GM19099 (cell line): ENCODE measurements around the gene MEGF10.

Source experiments
- POLR2A ChIP-seq: IDR thresholded peaks from 3 replicates; pipeline ENCODE4 v1.6.1; 2011; ENCODE audit warnings: low read depth; ENCODE audit not compliant: insufficient read length; ENCODE audit errors: extremely low read depth

Gene MEGF10

GRCh38 chr5:127342364-127342763 is 51.8 kb downstream of the MEGF10 start:
- TF ChIP-seq POLR2A, result no peak

GRCh38 chr5:127343313-127343712 is 52.7 kb downstream of the MEGF10 start:
- no peak for TF ChIP-seq POLR2A

- no peak for TF ChIP-seq POLR2A
Observed at GRCh38 chr5:127343866-127344265, 53.3 kb downstream of the MEGF10 start.

GRCh38 chr5:127344931-127345330 is 54.3 kb downstream of the MEGF10 start:
- no peak for TF ChIP-seq POLR2A

- TF ChIP-seq POLR2A, result no peak
Observed at GRCh38 chr5:127351418-127351817, 60.8 kb downstream of the MEGF10 start.

- no peak for TF ChIP-seq POLR2A
Observed at GRCh38 chr5:127352068-127352467, 61.5 kb downstream of the MEGF10 start.

GRCh38 chr5:127353327-127353726 is 62.7 kb downstream of the MEGF10 start:
- no peak for TF ChIP-seq POLR2A

GRCh38 chr5:127353796-127354195 is 63.2 kb downstream of the MEGF10 start:
- TF ChIP-seq POLR2A, result no peak

- TF ChIP-seq POLR2A, result no peak
Observed at GRCh38 chr5:127355337-127355736, 64.7 kb downstream of the MEGF10 start.

- no peak for TF ChIP-seq POLR2A
Observed at GRCh38 chr5:127358284-127358683, 67.7 kb downstream of the MEGF10 start.

GRCh38 chr5:127358740-127359139 is 68.1 kb downstream of the MEGF10 start:
- no peak for TF ChIP-seq POLR2A

- no peak for TF ChIP-seq POLR2A
Observed at GRCh38 chr5:127359502-127359901, 68.9 kb downstream of the MEGF10 start.

GRCh38 chr5:127363403-127363802 is 72.8 kb downstream of the MEGF10 start:
- TF ChIP-seq POLR2A, result no peak

- TF ChIP-seq POLR2A, result no peak
Observed at GRCh38 chr5:127367029-127367428, 76.4 kb downstream of the MEGF10 start.

- TF ChIP-seq POLR2A, result no peak
Observed at GRCh38 chr5:127367946-127368465, 77.4 kb downstream of the MEGF10 start.

GRCh38 chr5:127369796-127370195 is 79.2 kb downstream of the MEGF10 start:
- TF ChIP-seq POLR2A, result no peak

- TF ChIP-seq POLR2A, result no peak
Observed at GRCh38 chr5:127370631-127371030, 80.0 kb downstream of the MEGF10 start.

GRCh38 chr5:127373858-127374491 is 83.4 kb downstream of the MEGF10 start:
- TF ChIP-seq POLR2A, result no peak

- no peak for TF ChIP-seq POLR2A
Observed at GRCh38 chr5:127375124-127375523, 84.5 kb downstream of the MEGF10 start.
